Right lobe of liver (tissue), 4 donors: Measurements from ENCODE around the gene DNASE2.

ENCODE experiments used
- POLR2A ChIP-seq: fragments of 450-650 bp; IDR thresholded peaks from one replicate; pipeline ENCODE4 v1.6.1; 2017; ENCODE audit warnings: antibody characterized with exemption, mild to moderate bottlenecking
- TF ChIP-seq, protein P1 (sequence below), 4 donors: fragments of 200-600 bp in 3 of 4; fragments of 450-650 bp in 1 of 4; IDR thresholded peaks; one replicate each; pipeline versions ENCODE4 v1.5.1 to v1.8.0; 2016 to 2022; ENCODE audit warnings: antibody characterized with exemption in 4 of 4, mild to moderate bottlenecking in 2 of 4
- donor health status: DM: no; HTN: no; CAD: no.
- donor health status: DM: no; HTN: no; CAD: no.
- donor health status: DM: no; HTN: yes; CAD: no.

DNA sequence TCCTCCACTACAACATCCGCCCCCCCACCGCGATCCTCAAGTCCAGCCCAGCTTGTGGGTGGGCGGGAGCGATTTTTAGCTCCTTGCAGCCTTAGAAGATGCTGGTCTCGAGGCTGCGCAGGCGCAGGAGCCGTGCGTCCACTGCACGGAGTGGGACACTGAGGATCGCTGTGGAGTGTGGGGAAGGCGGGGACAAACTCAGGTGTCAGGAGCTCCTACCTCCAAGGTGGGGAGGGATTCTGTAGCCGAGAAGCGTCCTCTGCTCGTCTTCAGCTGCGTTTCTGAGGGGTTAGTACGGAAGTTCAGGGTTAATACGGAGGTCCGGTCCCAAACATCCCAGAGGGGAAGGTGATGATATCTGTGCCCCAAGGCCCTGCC, 46.7 kb downstream of the DNASE2 start, which contains the start of gene RTBDN:
- TF ChIP-seq, protein P1, sequence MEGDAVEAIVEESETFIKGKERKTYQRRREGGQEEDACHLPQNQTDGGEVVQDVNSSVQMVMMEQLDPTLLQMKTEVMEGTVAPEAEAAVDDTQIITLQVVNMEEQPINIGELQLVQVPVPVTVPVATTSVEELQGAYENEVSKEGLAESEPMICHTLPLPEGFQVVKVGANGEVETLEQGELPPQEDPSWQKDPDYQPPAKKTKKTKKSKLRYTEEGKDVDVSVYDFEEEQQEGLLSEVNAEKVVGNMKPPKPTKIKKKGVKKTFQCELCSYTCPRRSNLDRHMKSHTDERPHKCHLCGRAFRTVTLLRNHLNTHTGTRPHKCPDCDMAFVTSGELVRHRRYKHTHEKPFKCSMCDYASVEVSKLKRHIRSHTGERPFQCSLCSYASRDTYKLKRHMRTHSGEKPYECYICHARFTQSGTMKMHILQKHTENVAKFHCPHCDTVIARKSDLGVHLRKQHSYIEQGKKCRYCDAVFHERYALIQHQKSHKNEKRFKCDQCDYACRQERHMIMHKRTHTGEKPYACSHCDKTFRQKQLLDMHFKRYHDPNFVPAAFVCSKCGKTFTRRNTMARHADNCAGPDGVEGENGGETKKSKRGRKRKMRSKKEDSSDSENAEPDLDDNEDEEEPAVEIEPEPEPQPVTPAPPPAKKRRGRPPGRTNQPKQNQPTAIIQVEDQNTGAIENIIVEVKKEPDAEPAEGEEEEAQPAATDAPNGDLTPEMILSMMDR (IDR thresholded peaks at IDR 0.05): no peak
- TF ChIP-seq POLR2A: no peak
